Measurements from ENCODE around the gene LARGE2.

DNA sequence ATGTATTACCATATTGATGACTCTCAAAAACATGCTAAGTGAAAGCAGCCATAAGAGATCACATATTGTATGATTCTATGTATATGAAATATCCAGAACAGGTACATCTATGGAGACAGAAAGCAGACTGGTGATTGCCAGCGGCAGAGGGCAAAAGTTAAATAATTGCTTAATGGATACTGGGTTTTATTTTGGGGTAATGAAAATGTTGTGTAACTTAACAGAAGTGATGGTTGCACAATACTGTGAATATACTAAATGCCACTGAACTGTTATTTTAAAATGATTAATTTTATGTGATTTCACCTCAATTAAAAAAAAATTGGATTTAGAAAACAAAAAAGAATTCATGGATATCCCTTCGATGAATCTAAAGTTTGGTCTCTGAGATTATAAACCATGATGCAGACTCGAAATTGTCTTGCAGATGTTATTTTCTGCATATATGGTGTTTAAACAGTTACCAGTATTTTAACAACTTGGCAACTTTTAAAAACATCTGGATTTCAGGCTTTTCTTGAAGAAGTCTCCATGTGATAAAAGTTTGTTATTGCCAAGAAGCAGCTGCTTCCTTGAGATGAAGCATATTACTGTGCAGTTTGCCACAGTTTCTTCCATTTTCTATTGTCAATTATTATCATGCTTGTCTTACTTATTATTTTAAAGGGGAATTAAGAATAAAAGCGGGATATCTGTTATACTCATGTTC, 38.1 kb downstream of the LARGE2 start:
- TF ChIP-seq EZH2 (IDR thresholded peaks at IDR 0.05; ENCODE audit: insufficient read depth, poor library complexity, severe bottlenecking) = no peak
- no peak for TF ChIP-seq EZH2phosphoT487 (IDR thresholded peaks at IDR 0.05; ENCODE audit: insufficient read depth, low read depth)

All from GM23248 (cell line).